Heart right ventricle (tissue), 16 donors: ENCODE results near the gene HES1. TPM values are rescaled to one million over a fixed set of nuclear protein-coding genes. Genes with fewer than 3 reads are reported as not detected.

Experiments used
- ATAC-seq, 8 donors: fragments of 200-7000 bp; cut with Tn5 transposase; one replicate each; pipeline ENCODE4 v1.9.1; 2020; ENCODE audit warnings: mild to moderate bottlenecking in 8 of 8, moderate library complexity in 8 of 8, moderate number of reproducible peaks in 1 of 8
- DNase-seq, 2 donors: peaks; one replicate each; pipeline ENCODE4 v3.0.0-alpha.2; 2020
- H3K27ac ChIP-seq, 10 donors: fragments of 200-600 bp; sonication (generic) in 2 of 10; one replicate each; pipeline versions ENCODE4 v1.5.0 to v1.8.0; 2020 to 2022; ENCODE audit warnings: mild to moderate bottlenecking in 3 of 10
- H3K27me3 ChIP-seq, 7 donors: fragments of 200-600 bp; one replicate each; pipeline ENCODE4 v1.8.0; 2021 to 2022; ENCODE audit warnings: mild to moderate bottlenecking in 2 of 7
- H3K36me3 ChIP-seq, 9 donors: fragments of 200-600 bp; sonication (generic) in 1 of 9; one replicate each; pipeline versions ENCODE4 v1.5.0 to v1.8.0; 2020 to 2022; ENCODE audit warnings: mild to moderate bottlenecking in 2 of 9
- H3K4me1 ChIP-seq, 9 donors: fragments of 200-600 bp; sonication (generic) in 1 of 9; one replicate each; pipeline versions ENCODE4 v1.5.0 to v1.8.0; 2020 to 2022; ENCODE audit warnings: mild to moderate bottlenecking in 4 of 9
- H3K4me3 ChIP-seq, 10 donors: fragments of 200-600 bp; sonication (generic) in 2 of 10; one replicate each; pipeline versions ENCODE4 v1.5.0 to v1.8.0; 2020 to 2022; ENCODE audit warnings: mild to moderate bottlenecking in 7 of 10, moderate library complexity in 2 of 10
- H3K9me3 ChIP-seq, 11 donors: fragments of 200-600 bp in 10 of 11; sonication (generic) in 2 of 11; one replicate each; pipeline versions ENCODE4 v1.5.0 to v1.8.0; 2013 to 2022; ENCODE audit warnings: mild to moderate bottlenecking in 2 of 11, control low read depth in 1 of 11, moderate library complexity in 1 of 11
- CTCF ChIP-seq, 9 donors: fragments of 200-600 bp; sonication (generic) in 2 of 9; IDR thresholded peaks; one replicate each; pipeline versions ENCODE4 v1.5.0 to v1.8.0; 2021 to 2022; ENCODE audit warnings: antibody characterized with exemption in 9 of 9, mild to moderate bottlenecking in 5 of 9, moderate library complexity in 1 of 9
- WGBS, 2 donors: extraction: QIAGEN DNeasy Blood & Tissue Kit; methylation state at CpG; one replicate each; pipeline ENCODE4 v1.1.7; 2013; ENCODE audit warnings: inconsistent platforms in 1 of 2; 5-methylcytosine and 5-hydroxymethylcytosine counted together
- intact Hi-C, 10 donors: fragments of 100-400 bp; cut with DNase I; formaldehyde crosslinking; loops; one replicate each; pipeline versions ENCODE4 v1.11.1 to v1.14.2; 2022
- polyA plus RNA-seq, 2 donors: library from polyadenylated mRNA; stranded (reverse); fragments of 200-250 nt; gene quantifications; one replicate each; pipeline ENCODE4 v1.2.3, GENCODE V29; 2013
- total RNA-seq, 10 donors: library from RNA; stranded (reverse); fragmentation: NEBNext Ultra II Directional in 3 of 10; extraction: Animal tissue kit (Norgen Biotek cat#: 25700) in 3 of 10; gene quantifications; one replicate each; pipeline versions ENCODE4 v1.2.1 to v1.2.4, GENCODE V29; 2021 to 2023
- donor health status: Arrhythmogenic right ventricular cardiomyopathy.
- donor health status: ischemic (EF 13 %, LVEDD 7.1; RV severe dilation, severe dysfunction).
- donor health status: healthy with polysubstance abuse.
- donor health status: DM: no; HTN: yes; CAD: no.
- donor health status: DM: no; HTN: no; CAD: no.
- donor health status: ischemic (EF 25% LVEDD 6.9; RV normal size, moderate dysfunction).
- donor health status: ischemic (EF 25% LVEDD 5.7; RV mildly dilated, moderate dysfunction).
- donor health status: healthy.
- donor health status: DM: yes; HTN: yes; CAD: no.
- donor health status: Ischemic cardiomyopathy.
- donor health status: ischemic (EF 35%, LVEDD 5.7; RV mildly dilated, moderate dysfunction).
- donor health status: nonischemic (EF 11% LVEDD 7.7; RV severe dilation, severe dysfunction).
- donor health status: DM: yes; HTN: yes; CAD: no.
- donor health status: PGD.
- donor health status: ischemic (EF 29% LVEDD 5.4; RV normal size, mild dysfunction).
- donor health status: nonischemic (EF 23%, LVEDD 6.1; RV moderate dilation, normal function).

The HES1 gene
- total and polyA plus RNA-seq, 12 donors: 6.8 to 43.2 (median 22.0) TPM

GRCh38 chr3:194177141-194177540 is 41.2 kb downstream of the HES1 start:
- Histone ChIP-seq H3K9me3 (no peaks in the 10 kb centered on the region), H3K4me3 (no peak overlapping the region), H3K36me3 (no peaks in the 10 kb centered on the region), H3K27me3 (peaks cover 0 to 9% (median 0%) of the 10 kb centered on the region in 7 donors), H3K27ac (peak overlapping the region in 1 of 10 donors; percentile 20), H3K4me1 (peaks cover 0 to 18% (median 13%) of the 10 kb centered on the region in 9 donors)
- ATAC-seq: peak in 3 of 8 donors; percentile 50 to 73 (median 58)
- 55 to 63% methylated on average over 5 of the region's 5 CpGs for WGBS, 2 donors
- no peak for DNase-seq
- TF ChIP-seq CTCF (IDR thresholded peaks at IDR 0.05): no peak
- intact Hi-C loops: no loop called here

GRCh38 chr3:194178128-194178527 is 42.2 kb downstream of the HES1 start:
- no peak for TF ChIP-seq CTCF (IDR thresholded peaks at IDR 0.05)
- intact Hi-C loops: no loop called here
- no peak for ATAC-seq

GRCh38 chr3:194178669-194179068 is 42.7 kb downstream of the HES1 start:
- no peak for TF ChIP-seq CTCF (IDR thresholded peaks at IDR 0.05)
- intact Hi-C loops: no loop called here
- WGBS, 2 donors: 81 to 83% methylated on average over 6 of the region's 6 CpGs

More at GRCh38 chr3:194178128-194178527, 42.2 kb downstream of the HES1 start:
- Histone ChIP-seq H3K27ac (no peak overlapping the region), H3K4me3 (no peak overlapping the region), H3K9me3 (no peaks in the 10 kb centered on the region), H3K27me3 (peaks cover 0 to 9% (median 0%) of the 10 kb centered on the region in 7 donors), H3K36me3 (no peaks in the 10 kb centered on the region), H3K4me1 (peaks cover 0 to 18% (median 13%) of the 10 kb centered on the region in 9 donors)
- no peak for DNase-seq
- 95 to 98% methylated on average over 4 of the region's 4 CpGs for WGBS, 2 donors

GRCh38 chr3:194180570-194180969 is 44.6 kb downstream of the HES1 start:
- 86 to 97% methylated on average over 5 of the region's 5 CpGs for WGBS, 2 donors
- DNase-seq (no peak), ATAC-seq (no peak)
- no peaks in the 10 kb centered on the region for H3K36me3 ChIP-seq
- intact Hi-C loops: no loop called here
- no peak overlapping the region for H3K27ac ChIP-seq
- peaks cover 0 to 4% (median 0%) of the 10 kb centered on the region in 7 donors for H3K27me3 ChIP-seq
- H3K4me3 ChIP-seq: no peak overlapping the region
- no peaks in the 10 kb centered on the region for H3K9me3 ChIP-seq
- no peak for TF ChIP-seq CTCF (IDR thresholded peaks at IDR 0.05)
- H3K4me1 ChIP-seq: peaks cover 4 to 30% (median 25%) of the 10 kb centered on the region in 9 donors

More at GRCh38 chr3:194178669-194179068, 42.7 kb downstream of the HES1 start:
- Histone ChIP-seq H3K36me3 (no peaks in the 10 kb centered on the region), H3K27me3 (peaks cover 0 to 9% (median 0%) of the 10 kb centered on the region in 7 donors), H3K4me3 (no peak overlapping the region), H3K27ac (no peak overlapping the region), H3K4me1 (peaks cover 0 to 19% (median 15%) of the 10 kb centered on the region in 9 donors), H3K9me3 (no peaks in the 10 kb centered on the region)
- DNase-seq: no peak
- no peak for ATAC-seq
